NCI-H2107 treated with DMSO at 0.1 percent for 48 hours (cell line): ENCODE results near the gene PCDH15.

Experiments
- DNase-seq: peaks from one replicate; lab custom pipeline; 2025; ENCODE audit not compliant: unreplicated experiment; lab: John Stamatoyannopoulos, UW

The PCDH15 gene

DNA sequence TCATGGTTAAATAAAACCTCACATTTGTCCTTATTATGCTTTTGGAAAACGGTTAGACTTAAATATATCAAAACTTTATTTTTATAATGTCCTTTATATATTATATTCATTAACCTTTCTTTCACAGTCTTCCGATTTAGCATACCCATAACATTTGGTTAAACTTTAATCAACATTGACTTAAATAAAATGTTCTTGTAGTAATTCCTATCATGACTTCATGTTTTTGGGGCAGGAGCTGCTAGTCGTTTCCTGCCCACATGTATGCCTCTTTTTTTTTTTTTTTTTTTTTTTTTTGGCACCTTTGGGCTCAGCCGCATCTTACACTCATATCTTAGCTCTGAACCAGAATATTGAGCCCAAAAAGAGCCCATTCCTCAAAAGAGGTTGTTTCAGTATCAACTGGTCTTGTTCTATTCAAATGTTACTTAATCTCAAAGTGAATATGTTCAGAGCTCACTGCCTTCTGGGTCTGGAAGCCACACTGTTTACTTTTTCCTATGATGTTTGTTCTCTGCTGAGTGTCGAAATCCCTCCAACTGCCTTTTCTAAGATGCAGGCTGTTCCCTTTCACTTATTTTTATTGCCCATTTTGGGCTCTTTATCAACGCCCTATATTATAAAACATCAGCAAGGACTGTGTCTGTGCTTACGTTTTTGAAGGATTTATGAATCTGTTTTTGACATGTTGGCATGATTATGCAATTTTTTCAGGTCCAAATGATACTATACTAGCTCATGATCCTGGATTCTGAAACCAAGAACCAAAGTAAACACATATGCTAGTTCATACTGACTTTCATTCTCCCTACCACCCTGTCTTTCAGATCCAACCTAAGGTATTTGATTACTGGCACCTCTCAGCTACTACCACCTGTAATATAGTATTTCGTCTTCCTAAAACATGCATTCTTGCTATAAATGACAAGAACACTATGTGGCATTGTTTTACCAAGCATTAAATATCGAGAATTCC, 914.4 kb downstream of the PCDH15 start:
- DNase-seq, result no peak

DNA sequence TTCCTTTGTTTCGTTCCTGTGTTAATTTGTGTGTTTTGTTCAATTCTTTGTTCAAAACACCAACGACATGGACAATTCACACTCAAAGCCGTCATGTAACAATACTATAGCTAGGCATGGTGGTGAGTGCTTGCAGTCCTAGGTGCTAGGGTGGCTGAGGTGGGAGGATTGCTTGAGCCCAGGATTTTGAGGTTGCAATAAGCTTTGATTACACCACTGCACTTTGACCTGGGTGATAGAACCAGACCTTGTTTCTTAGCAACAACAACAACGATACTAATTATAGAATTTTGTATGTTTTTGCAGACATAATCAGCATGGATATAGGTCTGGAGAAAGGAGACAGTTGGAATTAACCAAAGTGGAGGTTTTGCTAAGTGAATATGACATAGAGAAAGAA, 936.2 kb downstream of the PCDH15 start:
- DNase-seq, result no peak

- no peak for DNase-seq
These were observed 948.4 kb downstream of the PCDH15 start for GRCh38 chr10:53852450-53853175.

- DNase-seq, result no peak
These were observed 954.2 kb downstream of the PCDH15 start for GRCh38 chr10:53846809-53847208.

GRCh38 chr10:53843736-53844362, 957.2 kb downstream of the PCDH15 start:
- DNase-seq, result no peak

GRCh38 chr10:53841483-53842145, 959.4 kb downstream of the PCDH15 start:
- no peak for DNase-seq

DNA sequence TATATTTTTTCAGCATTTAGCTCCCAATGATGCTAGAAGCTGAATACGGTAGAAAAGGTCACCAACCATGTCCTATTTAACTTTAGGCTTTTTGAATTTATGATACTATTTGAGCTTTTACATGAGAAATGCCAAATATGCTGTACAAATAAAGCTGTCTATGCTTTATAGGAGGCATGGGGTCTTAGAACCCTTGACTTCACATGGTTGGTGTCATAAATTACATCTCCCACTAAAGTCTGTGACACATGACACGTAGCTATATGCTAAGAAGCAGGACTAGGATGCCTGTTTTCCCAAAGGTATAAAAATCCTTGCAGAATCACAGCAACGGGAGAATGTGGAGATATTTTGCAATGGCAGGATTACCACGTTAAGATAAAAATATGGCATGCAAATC, 960.4 kb downstream of the PCDH15 start:
- DNase-seq, result no peak

GRCh38 chr10:53839440-53840039, 961.5 kb downstream of the PCDH15 start:
- DNase-seq, result no peak

GRCh38 chr10:53836638-53837037, 964.4 kb downstream of the PCDH15 start:
- no peak for DNase-seq

GRCh38 chr10:53833908-53834307, 967.1 kb downstream of the PCDH15 start:
- DNase-seq, result no peak

- DNase-seq, result no peak
These were observed 973.8 kb downstream of the PCDH15 start for GRCh38 chr10:53827261-53827660.

- DNase-seq, result no peak
These were observed 992.2 kb downstream of the PCDH15 start for GRCh38 chr10:53808677-53809372.

- DNase-seq, result no peak
These were observed 1014.7 kb downstream of the PCDH15 start for GRCh38 chr10:53786236-53786900.

- no peak for DNase-seq
These were observed 1029.3 kb downstream of the PCDH15 start for GRCh38 chr10:53771701-53772100.

GRCh38 chr10:53770903-53771302, 1030.1 kb downstream of the PCDH15 start:
- DNase-seq, result no peak

- no peak for DNase-seq
These were observed 1035.7 kb downstream of the PCDH15 start for GRCh38 chr10:53765311-53765710.

DNA sequence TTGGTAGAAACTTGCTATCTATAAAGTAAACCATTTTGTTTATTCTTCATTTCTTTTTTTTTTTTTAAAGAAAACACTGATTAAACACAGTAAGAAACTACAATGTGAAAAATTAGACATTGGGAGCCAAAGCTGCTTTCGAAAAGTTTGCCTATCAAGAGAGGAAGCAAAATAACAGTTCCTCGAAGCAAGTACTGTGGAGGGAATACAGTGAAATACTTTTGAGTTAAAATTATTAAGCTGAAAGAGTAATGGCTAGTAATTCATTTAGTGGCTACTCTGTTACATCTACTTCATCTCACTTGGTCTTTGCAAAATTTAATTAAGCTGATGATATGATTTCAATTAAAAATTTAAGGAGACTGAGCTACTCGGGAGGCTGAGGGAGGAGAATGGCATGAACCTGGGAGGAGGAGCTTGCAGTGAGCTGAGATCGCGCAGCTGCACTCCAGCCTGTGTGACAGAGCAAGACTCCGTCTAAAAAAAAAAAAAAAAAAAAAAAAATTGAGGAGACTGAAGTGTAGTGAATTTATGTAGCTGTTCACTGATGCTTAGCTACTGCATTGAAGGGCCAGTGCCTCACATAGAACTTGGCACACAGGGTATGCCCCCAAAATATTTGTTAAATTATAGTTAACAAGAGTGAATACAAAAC, 1046.3 kb downstream of the PCDH15 start:
- no peak for DNase-seq
